HEK293 (cell line): ENCODE measurements around the gene DDX46.

Experiments used
- GLI2 ChIP-seq: fragments of 450-650 bp; formaldehyde crosslinking; IDR thresholded peaks from 2 replicates; pipeline ENCODE4; 2017; ENCODE audit warnings: missing biosample characterization, missing genetic modification characterization, low read depth, borderline replicate concordance
- TCF7L2 ChIP-seq: IDR thresholded peaks from 2 replicates; pipeline ENCODE4 v1.6.1; 2011; ENCODE audit warnings: low read depth, mild to moderate bottlenecking, inconsistent platforms, low read length, moderate library complexity, borderline replicate concordance
- ZNF292 ChIP-seq: fragments of 450-650 bp; formaldehyde crosslinking; IDR thresholded peaks from 2 replicates; pipeline ENCODE4 v1.5.1; 2016; ENCODE audit warnings: low read depth, missing biosample characterization, missing genetic modification characterization, borderline replicate concordance
- ZNF626 ChIP-seq: fragments of 450-650 bp; sonication (Bioruptor Pico); formaldehyde crosslinking; IDR thresholded peaks from 2 replicates; pipeline ENCODE4 v1.5.1; 2018; ENCODE audit warnings: missing biosample characterization, missing genetic modification characterization, inconsistent platforms
- TF ChIP-seq, protein P1 (sequence below): fragments of 450-650 bp; formaldehyde crosslinking; IDR thresholded peaks from 2 replicates; pipeline ENCODE4 v1.5.1; 2017; ENCODE audit warnings: missing biosample characterization, missing genetic modification characterization
- TF ChIP-seq, protein P2 (sequence below): fragments of 450-650 bp; formaldehyde crosslinking; IDR thresholded peaks from 2 replicates; pipeline ENCODE4 v1.5.1; 2016; ENCODE audit warnings: missing biosample characterization, missing genetic modification characterization

DNA sequence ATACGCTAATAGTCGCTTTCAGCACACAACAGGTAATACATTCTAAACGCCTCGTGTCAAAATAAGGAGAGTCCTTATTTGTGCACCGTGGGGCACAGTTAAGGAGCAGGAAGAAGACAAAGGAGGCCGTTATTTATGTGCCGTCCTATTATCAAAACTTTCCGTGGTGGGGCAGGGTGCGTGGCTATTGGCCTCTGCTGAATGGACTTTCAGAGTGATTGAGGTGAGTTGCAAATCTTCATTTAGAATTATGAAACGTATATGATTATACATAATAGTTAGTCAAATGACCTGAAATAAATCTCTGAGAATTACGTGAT lies 88.0 kb downstream of the DDX46 start:
- TF ChIP-seq, protein P1, sequence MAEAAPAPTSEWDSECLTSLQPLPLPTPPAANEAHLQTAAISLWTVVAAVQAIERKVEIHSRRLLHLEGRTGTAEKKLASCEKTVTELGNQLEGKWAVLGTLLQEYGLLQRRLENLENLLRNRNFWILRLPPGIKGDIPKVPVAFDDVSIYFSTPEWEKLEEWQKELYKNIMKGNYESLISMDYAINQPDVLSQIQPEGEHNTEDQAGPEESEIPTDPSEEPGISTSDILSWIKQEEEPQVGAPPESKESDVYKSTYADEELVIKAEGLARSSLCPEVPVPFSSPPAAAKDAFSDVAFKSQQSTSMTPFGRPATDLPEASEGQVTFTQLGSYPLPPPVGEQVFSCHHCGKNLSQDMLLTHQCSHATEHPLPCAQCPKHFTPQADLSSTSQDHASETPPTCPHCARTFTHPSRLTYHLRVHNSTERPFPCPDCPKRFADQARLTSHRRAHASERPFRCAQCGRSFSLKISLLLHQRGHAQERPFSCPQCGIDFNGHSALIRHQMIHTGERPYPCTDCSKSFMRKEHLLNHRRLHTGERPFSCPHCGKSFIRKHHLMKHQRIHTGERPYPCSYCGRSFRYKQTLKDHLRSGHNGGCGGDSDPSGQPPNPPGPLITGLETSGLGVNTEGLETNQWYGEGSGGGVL: no peak
- no peak for TF ChIP-seq TCF7L2
- TF ChIP-seq, protein P2, sequence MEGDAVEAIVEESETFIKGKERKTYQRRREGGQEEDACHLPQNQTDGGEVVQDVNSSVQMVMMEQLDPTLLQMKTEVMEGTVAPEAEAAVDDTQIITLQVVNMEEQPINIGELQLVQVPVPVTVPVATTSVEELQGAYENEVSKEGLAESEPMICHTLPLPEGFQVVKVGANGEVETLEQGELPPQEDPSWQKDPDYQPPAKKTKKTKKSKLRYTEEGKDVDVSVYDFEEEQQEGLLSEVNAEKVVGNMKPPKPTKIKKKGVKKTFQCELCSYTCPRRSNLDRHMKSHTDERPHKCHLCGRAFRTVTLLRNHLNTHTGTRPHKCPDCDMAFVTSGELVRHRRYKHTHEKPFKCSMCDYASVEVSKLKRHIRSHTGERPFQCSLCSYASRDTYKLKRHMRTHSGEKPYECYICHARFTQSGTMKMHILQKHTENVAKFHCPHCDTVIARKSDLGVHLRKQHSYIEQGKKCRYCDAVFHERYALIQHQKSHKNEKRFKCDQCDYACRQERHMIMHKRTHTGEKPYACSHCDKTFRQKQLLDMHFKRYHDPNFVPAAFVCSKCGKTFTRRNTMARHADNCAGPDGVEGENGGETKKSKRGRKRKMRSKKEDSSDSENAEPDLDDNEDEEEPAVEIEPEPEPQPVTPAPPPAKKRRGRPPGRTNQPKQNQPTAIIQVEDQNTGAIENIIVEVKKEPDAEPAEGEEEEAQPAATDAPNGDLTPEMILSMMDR (tag by site-specific recombination): no peak
- no peak for TF ChIP-seq GLI2 (tag by site-specific recombination)
- no peak for TF ChIP-seq ZNF626
- no peak for TF ChIP-seq ZNF292 (tag by site-specific recombination)
